RWPE1 (cell line): ENCODE data around the gene GSG1L.

ENCODE experiments used
- CTCF ChIA-PET: fragments of 350-600 bp; sonication (Branson Sonifier 250); formaldehyde crosslinking; extraction: SDS; loops from one replicate; lab custom pipeline; 2021; lab: Yijun Ruan, JAX
- POLR2A ChIA-PET: fragments of 400-600 bp; formaldehyde crosslinking; extraction: SDS; loops from one replicate; lab custom pipeline; 2020; ENCODE audit warnings: antibody characterized with exemption; ENCODE audit not compliant: low non-redundant PET; lab: Yijun Ruan, JAX
- DNase-seq: peaks from one replicate; pipeline ENCODE4 v3.0.0; 2012; ENCODE audit warnings: low spot score
- H3K27ac ChIP-seq: fragments of 450-650 bp; 2 replicates; pipeline ENCODE4 v1.5.1; 2017
- CTCF ChIP-seq: fragments of 450-650 bp; conservative IDR thresholded peaks from 2 replicates; pipeline ENCODE4 v1.5.1; 2017; ENCODE audit warnings: low read depth, mild to moderate bottlenecking

The GSG1L gene

GRCh38 chr16:27762441-27762840 is 301.1 kb downstream of the GSG1L start:
- TF ChIP-seq CTCF: no peak
- CTCF ChIA-PET: no interaction called here
- POLR2A ChIA-PET: no interaction called here
- no peak overlapping the region for H3K27ac ChIP-seq
- no peak for DNase-seq

- no peak for TF ChIP-seq CTCF
- POLR2A ChIA-PET: no interaction called here
- no peak overlapping the region for H3K27ac ChIP-seq
- CTCF ChIA-PET: no interaction called here
- no peak for DNase-seq
These were observed 301.7 kb downstream of the GSG1L start for GRCh38 chr16:27761816-27762215.

- POLR2A ChIA-PET: no interaction called here
- no peak for TF ChIP-seq CTCF
- DNase-seq: no peak
- no peak overlapping the region for H3K27ac ChIP-seq
- CTCF ChIA-PET: no interaction called here
These were observed 302.7 kb downstream of the GSG1L start for GRCh38 chr16:27760789-27761176.

GRCh38 chr16:27759967-27760788 is 303.3 kb downstream of the GSG1L start:
- no peak overlapping the region for H3K27ac ChIP-seq
- DNase-seq: no peak
- CTCF ChIA-PET: interaction anchor here (0.7 kb wide), 1 partner anchor 120 kb away, joined by 4 read pairs; no protein-coding TSS in a partner anchor
- POLR2A ChIA-PET: no interaction called here
- no peak for TF ChIP-seq CTCF

GRCh38 chr16:27759301-27759871 is 304.1 kb downstream of the GSG1L start:
- CTCF ChIA-PET: interaction anchor here (0.7 kb wide), 1 partner anchor 119 kb away, joined by 4 read pairs; no protein-coding TSS in a partner anchor
- peak; percentile 40 for DNase-seq
- POLR2A ChIA-PET: interaction anchor here (0.5 kb wide), 1 partner anchor 14 kb away, joined by 11 read pairs; no protein-coding TSS in a partner anchor
- no peak for TF ChIP-seq CTCF
- H3K27ac ChIP-seq: no peak overlapping the region

GRCh38 chr16:27758544-27758943 is 305.0 kb downstream of the GSG1L start:
- H3K27ac ChIP-seq: no peak overlapping the region
- ChIA-PET CTCF (no interaction called here), POLR2A (interaction anchor here (0.5 kb wide), 1 partner anchor 13 kb away, joined by 11 read pairs; no protein-coding TSS in a partner anchor)
- no peak for DNase-seq
- TF ChIP-seq CTCF: no peak
